ENCODE results near the gene LTB4R. TPM values are rescaled to one million over a fixed set of nuclear protein-coding genes. Genes with fewer than 3 reads are reported as not detected.

The LTB4R gene
- total RNA-seq, 6 donors from 2014 or later: 11.1 to 71.2 (median 17.7) TPM

DNA sequence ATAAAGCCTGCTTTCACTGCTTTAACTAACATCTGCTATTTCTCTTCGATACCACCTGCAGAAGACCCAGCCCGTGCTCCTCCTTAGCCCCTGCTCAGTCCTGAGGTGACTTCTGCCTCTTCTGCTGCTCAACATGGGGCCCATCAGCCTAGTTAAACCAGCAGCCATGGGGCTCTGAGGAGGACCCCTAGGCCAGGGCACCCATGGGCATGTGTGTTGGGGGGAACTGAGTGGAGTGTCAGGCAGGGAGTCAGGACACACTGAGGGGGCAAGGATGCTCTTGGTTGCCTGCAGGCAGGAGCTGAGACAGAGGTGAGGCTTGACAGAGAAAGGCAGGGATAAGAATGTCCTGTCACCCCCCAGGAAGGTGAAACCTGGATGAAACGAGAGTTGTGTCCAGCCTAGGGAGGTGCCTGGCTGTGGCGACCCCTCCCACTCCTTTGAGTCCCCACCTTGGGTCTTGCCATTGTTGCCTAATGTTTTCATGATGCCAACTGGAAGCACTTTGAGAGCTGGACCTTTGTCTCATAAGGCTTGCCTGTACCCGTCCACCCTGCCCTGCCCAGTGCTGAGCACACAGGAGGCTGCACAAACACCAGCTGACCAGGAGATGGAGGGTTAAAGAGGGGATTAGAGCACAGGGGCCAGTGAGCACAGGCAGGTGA lies 27.4 kb upstream of the LTB4R start:
- TF ChIP-seq EP300 (IDR thresholded peaks at IDR 0.05): no peak
- TF ChIP-seq, protein P1, sequence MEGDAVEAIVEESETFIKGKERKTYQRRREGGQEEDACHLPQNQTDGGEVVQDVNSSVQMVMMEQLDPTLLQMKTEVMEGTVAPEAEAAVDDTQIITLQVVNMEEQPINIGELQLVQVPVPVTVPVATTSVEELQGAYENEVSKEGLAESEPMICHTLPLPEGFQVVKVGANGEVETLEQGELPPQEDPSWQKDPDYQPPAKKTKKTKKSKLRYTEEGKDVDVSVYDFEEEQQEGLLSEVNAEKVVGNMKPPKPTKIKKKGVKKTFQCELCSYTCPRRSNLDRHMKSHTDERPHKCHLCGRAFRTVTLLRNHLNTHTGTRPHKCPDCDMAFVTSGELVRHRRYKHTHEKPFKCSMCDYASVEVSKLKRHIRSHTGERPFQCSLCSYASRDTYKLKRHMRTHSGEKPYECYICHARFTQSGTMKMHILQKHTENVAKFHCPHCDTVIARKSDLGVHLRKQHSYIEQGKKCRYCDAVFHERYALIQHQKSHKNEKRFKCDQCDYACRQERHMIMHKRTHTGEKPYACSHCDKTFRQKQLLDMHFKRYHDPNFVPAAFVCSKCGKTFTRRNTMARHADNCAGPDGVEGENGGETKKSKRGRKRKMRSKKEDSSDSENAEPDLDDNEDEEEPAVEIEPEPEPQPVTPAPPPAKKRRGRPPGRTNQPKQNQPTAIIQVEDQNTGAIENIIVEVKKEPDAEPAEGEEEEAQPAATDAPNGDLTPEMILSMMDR (IDR thresholded peaks at IDR 0.05): no peak
- no peak for TF ChIP-seq POLR2AphosphoS5 (IDR thresholded peaks at IDR 0.05)
- no peak for TF ChIP-seq POLR2A (IDR thresholded peaks at IDR 0.05)
- Histone ChIP-seq H3K36me3 (no peaks in the 10 kb centered on the region), H3K27me3 (no peaks in the 10 kb centered on the region), H3K9me3 (no peaks in the 10 kb centered on the region), H3K4me1 (peaks cover 3 to 18% (median 7%) of the 10 kb centered on the region in 4 donors), H3K4me3 (no peak overlapping the region), H3K27ac (no peak overlapping the region)
- WGBS, 2 donors: 86 to 90% methylated on average over 5 of the region's 5 CpGs
- ATAC-seq (ENCODE audit: low FRiP score in 2 of 2) (no peak), DNase-seq (no peak)

DNA sequence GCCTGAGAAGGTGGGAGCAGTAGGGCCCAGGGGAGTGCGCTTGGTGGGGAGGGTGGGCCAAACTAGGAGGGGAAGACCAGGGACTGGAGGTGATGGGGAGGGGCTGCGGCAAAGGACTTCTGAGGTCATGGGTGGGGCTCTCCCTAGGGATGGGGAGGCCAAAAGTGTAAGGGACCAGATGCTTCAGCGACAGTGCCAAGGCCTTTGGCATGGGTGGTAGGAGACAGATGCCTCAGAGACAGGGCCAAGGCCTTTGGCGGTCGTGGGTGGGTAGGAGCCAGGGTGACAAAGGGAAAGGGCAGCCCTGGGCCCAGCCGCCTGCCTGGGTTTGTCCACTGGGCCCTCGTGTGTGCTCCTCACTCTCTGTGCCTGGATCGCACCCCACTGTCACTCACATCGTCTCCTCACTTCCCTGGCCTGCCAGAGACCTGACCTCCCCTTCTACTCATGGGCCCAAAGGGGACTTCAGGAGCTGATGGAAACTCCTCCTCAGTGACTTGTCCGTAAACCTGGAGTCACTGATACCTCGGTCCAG lies 26.7 kb upstream of the LTB4R start:
- DNase-seq: no peak
- H3K4me1 ChIP-seq: peaks cover 0 to 12% (median 5%) of the 10 kb centered on the region in 4 donors
- 75 to 87% methylated on average over 11 of the region's 11 CpGs for WGBS, 2 donors
- no peak overlapping the region for H3K4me3 ChIP-seq
- ATAC-seq (ENCODE audit: low FRiP score in 2 of 2): no peak
- TF ChIP-seq POLR2AphosphoS5 (IDR thresholded peaks at IDR 0.05) (no peak), EP300 (IDR thresholded peaks at IDR 0.05) (no peak), POLR2A (IDR thresholded peaks at IDR 0.05) (no peak)
- TF ChIP-seq, protein P1 (IDR thresholded peaks at IDR 0.05): no peak
- H3K27ac ChIP-seq: no peak overlapping the region
- no peaks in the 10 kb centered on the region for H3K9me3 ChIP-seq
- H3K36me3 ChIP-seq: peaks cover 0 to 4% (median 3%) of the 10 kb centered on the region in 4 donors
- no peaks in the 10 kb centered on the region for H3K27me3 ChIP-seq

DNA sequence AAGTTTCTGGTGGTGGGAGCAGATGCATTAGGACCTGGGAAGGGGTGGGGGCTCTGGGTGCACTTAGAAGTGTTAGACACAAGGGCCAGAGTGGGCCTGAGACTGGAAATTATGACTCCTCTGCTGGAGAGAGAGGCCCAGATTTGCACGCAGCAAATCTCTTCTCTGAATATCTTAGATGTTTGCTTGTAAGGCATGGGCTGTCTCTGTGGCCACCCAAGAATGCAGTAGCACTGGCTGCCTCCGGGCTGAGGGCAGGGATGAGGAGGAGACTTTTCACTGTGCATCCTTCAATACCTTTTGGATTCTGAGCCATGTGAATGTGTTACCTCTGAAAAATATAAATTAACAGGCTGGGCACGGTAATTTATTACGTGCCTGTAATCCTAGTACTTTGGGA lies 26.0 kb upstream of the LTB4R start:
- no peak for TF ChIP-seq EP300 (IDR thresholded peaks at IDR 0.05)
- TF ChIP-seq, protein P1 (IDR thresholded peaks at IDR 0.05): no peak
- TF ChIP-seq POLR2AphosphoS5 (IDR thresholded peaks at IDR 0.05): no peak
- TF ChIP-seq POLR2A (IDR thresholded peaks at IDR 0.05): no peak
- Histone ChIP-seq H3K27ac (no peak overlapping the region), H3K36me3 (peaks cover 0 to 12% (median 10%) of the 10 kb centered on the region in 4 donors), H3K4me1 (peaks cover 0 to 11% (median 5%) of the 10 kb centered on the region in 4 donors), H3K9me3 (no peaks in the 10 kb centered on the region), H3K4me3 (no peak overlapping the region), H3K27me3 (no peaks in the 10 kb centered on the region)
- WGBS, 2 donors: 73 to 96% methylated on average over 2 to 4 of the region's 4 CpGs
- ATAC-seq (ENCODE audit: low FRiP score in 2 of 2) (no peak), DNase-seq (no peak)

DNA sequence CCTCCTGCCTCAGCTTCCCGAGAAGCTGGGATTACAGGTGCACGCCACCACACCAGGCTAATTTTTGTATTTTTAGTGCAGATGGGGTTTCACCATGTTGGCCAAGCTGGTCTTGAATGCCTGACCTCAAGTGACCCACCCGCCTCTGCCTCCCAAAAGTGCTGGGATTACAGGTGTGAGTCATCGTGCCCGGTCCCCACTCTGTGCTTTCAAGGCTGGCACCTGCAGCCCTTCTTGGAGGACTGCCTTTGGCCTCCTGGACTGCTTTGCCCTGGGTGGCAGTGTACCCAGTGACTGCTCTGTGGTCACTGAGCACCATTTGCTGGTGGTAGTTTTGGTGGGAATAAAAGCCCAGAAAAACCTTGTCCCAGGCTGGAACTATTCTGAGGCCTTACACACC lies 24.3 kb upstream of the LTB4R start:
- H3K27me3 ChIP-seq: no peaks in the 10 kb centered on the region
- no peak overlapping the region for H3K27ac ChIP-seq
- ATAC-seq (ENCODE audit: low FRiP score in 2 of 2) (no peak), DNase-seq (no peak)
- no peak overlapping the region for H3K4me3 ChIP-seq
- TF ChIP-seq POLR2A (IDR thresholded peaks at IDR 0.05) (no peak), POLR2AphosphoS5 (IDR thresholded peaks at IDR 0.05) (no peak), EP300 (IDR thresholded peaks at IDR 0.05) (no peak)
- TF ChIP-seq, protein P1 (IDR thresholded peaks at IDR 0.05): no peak
- peaks cover 0 to 4% (median 1%) of the 10 kb centered on the region in 4 donors for H3K4me1 ChIP-seq
- whole genome bisulfite sequencing, 2 donors: 95 to 100% methylated on average over 5 of the region's 5 CpGs
- peaks cover 6 to 29% (median 26%) of the 10 kb centered on the region in 4 donors for H3K36me3 ChIP-seq
- H3K9me3 ChIP-seq: no peaks in the 10 kb centered on the region

Data from upper lobe of left lung (tissue), 6 donors.